Endothelial cell (in vitro differentiated cells): ENCODE results near the gene CDK16. TPM values are rescaled to one million over a fixed set of nuclear protein-coding genes. Genes with fewer than 3 reads are reported as not detected.

Source experiments
- DNase-seq: peaks from one replicate; pipeline ENCODE4 v3.0.0; 2021; ENCODE audit warnings: low spot score
- H3K27ac Mint-ChIP-seq: one replicate; pipeline ENCODE4 v1.8.0; 2021; ENCODE audit warnings: mixed read lengths, inconsistent platforms; ENCODE audit not compliant: unreplicated experiment
- H3K27me3 Mint-ChIP-seq: one replicate; pipeline ENCODE4 v1.8.0; 2021; ENCODE audit warnings: mild to moderate bottlenecking, moderate library complexity, mixed read lengths, inconsistent platforms; ENCODE audit not compliant: unreplicated experiment
- H3K36me3 Mint-ChIP-seq: one replicate; pipeline ENCODE4 v1.8.0; 2021; ENCODE audit warnings: mild to moderate bottlenecking, low read depth, mixed read lengths, inconsistent platforms; ENCODE audit not compliant: unreplicated experiment
- H3K4me1 Mint-ChIP-seq: one replicate; pipeline ENCODE4 v1.8.0; 2021; ENCODE audit warnings: mild to moderate bottlenecking, mixed read lengths, inconsistent platforms; ENCODE audit not compliant: unreplicated experiment
- H3K4me3 Mint-ChIP-seq: one replicate; pipeline ENCODE4 v1.8.0; 2021; ENCODE audit warnings: mild to moderate bottlenecking, mixed read lengths, inconsistent platforms; ENCODE audit not compliant: unreplicated experiment
- H3K9me3 Mint-ChIP-seq: one replicate; pipeline ENCODE4 v1.8.0; 2021; ENCODE audit warnings: mixed read lengths, inconsistent platforms; ENCODE audit not compliant: unreplicated experiment
- total RNA-seq: library from RNA; stranded (reverse); fragmentation: NEBNext Ultra II Directional; extraction: Animal tissue kit (Norgen Biotek cat#: 25700); gene quantifications from one replicate; pipeline ENCODE4 v1.2.1, GENCODE V29; 2021; ENCODE audit not compliant: unreplicated experiment
- TF ChIP-seq, protein P1 (sequence below): fragments of 200-600 bp; sonication (generic); IDR thresholded peaks from one replicate; pipeline ENCODE4 v1.5.0; 2021; ENCODE audit warnings: antibody characterized with exemption; ENCODE audit not compliant: unreplicated experiment

CDK16 gene
- total RNA-seq, 1 donor from 2014 or later: 103 TPM

DNA sequence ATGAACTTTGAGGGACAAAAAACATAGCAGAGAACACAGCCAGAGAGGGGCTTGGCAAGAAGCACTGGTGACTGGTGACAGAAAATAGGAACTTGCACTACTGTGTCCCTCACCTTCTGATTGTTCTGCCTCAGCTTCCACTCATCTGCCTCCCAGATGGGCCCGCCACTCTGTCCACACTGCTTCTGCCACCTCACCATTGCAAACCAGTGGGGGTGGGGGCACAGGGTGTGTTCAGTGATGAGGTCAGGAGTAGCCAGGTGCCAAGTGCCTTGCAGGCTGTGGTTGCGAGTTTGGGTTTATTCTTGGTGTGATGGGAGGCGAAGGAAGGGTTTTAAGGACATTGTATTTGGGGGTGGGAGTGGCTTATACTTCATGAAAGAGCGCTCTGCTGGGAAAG is 34.0 kb upstream of the CDK16 start:
- Mint-ChIP-seq H3K4me3 (no peak overlapping the region), H3K9me3 (no peaks in the 10 kb centered on the region), H3K36me3 (peaks cover 8% of the 10 kb centered on the region), H3K27ac (no peak overlapping the region), H3K27me3 (peaks cover 3% of the 10 kb centered on the region), H3K4me1 (no peaks in the 10 kb centered on the region)
- TF ChIP-seq, protein P1, sequence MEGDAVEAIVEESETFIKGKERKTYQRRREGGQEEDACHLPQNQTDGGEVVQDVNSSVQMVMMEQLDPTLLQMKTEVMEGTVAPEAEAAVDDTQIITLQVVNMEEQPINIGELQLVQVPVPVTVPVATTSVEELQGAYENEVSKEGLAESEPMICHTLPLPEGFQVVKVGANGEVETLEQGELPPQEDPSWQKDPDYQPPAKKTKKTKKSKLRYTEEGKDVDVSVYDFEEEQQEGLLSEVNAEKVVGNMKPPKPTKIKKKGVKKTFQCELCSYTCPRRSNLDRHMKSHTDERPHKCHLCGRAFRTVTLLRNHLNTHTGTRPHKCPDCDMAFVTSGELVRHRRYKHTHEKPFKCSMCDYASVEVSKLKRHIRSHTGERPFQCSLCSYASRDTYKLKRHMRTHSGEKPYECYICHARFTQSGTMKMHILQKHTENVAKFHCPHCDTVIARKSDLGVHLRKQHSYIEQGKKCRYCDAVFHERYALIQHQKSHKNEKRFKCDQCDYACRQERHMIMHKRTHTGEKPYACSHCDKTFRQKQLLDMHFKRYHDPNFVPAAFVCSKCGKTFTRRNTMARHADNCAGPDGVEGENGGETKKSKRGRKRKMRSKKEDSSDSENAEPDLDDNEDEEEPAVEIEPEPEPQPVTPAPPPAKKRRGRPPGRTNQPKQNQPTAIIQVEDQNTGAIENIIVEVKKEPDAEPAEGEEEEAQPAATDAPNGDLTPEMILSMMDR: no peak
- no peak for DNase-seq

DNA sequence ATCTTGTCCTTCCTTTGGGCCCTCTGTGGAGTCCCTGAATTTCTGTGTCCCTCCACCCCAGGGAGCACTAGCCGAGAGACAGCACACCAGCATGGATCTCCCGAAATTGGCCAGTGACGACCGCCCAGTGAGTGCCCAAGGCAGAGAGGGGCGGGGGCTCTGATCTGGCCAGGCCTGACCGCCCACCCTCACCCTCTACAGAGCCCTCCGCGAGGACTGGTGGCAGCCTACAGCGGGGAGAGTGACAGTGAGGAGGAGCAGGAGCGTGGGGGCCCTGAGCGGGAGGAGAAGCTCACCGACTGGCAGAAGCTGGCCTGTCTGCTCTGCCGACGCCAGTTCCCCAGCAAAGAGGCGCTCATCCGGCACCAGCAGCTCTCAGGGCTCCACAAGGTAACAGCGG is 33.2 kb upstream of the CDK16 start:
- H3K4me3 Mint-ChIP-seq: no peak overlapping the region
- no peaks in the 10 kb centered on the region for H3K9me3 Mint-ChIP-seq
- TF ChIP-seq, protein P1: no peak
- no peak overlapping the region for H3K27ac Mint-ChIP-seq
- H3K36me3 Mint-ChIP-seq: peaks cover 8% of the 10 kb centered on the region
- DNase-seq: no peak
- H3K27me3 Mint-ChIP-seq: peaks cover 3% of the 10 kb centered on the region
- H3K4me1 Mint-ChIP-seq: no peaks in the 10 kb centered on the region

DNA sequence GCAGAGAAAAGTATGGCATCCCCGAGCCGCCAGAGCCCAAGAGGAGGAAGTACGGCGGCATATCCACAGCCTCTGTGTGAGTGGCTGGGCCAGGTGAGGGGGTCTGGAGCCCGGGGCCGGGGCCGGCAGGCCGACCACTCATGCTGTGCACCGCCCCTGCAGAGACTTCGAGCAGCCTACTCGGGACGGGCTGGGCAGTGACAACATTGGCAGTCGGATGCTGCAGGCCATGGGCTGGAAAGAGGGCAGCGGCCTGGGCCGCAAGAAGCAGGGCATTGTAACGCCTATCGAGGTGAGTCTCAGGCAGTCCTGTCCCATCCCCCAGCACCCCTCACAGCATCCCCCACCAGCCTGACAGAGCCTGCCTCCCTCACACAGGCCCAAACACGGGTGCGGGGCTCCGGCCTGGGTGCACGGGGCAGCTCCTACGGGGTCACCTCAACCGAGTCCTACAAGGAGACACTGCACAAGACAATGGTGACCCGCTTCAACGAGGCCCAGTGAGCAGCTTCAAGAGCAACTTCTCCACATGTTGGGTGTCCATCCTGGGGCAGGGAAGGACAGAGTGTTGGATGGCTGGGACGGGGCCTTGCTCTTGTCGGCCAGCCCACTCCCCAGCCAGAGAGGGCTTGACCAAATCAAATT is 32.3 kb upstream of the CDK16 start:
- no peak for DNase-seq
- Mint-ChIP-seq H3K36me3 (peaks cover 8% of the 10 kb centered on the region), H3K27ac (no peak overlapping the region), H3K9me3 (no peaks in the 10 kb centered on the region), H3K27me3 (no peaks in the 10 kb centered on the region), H3K4me3 (no peak overlapping the region), H3K4me1 (no peaks in the 10 kb centered on the region)
- TF ChIP-seq, protein P1: no peak

DNA sequence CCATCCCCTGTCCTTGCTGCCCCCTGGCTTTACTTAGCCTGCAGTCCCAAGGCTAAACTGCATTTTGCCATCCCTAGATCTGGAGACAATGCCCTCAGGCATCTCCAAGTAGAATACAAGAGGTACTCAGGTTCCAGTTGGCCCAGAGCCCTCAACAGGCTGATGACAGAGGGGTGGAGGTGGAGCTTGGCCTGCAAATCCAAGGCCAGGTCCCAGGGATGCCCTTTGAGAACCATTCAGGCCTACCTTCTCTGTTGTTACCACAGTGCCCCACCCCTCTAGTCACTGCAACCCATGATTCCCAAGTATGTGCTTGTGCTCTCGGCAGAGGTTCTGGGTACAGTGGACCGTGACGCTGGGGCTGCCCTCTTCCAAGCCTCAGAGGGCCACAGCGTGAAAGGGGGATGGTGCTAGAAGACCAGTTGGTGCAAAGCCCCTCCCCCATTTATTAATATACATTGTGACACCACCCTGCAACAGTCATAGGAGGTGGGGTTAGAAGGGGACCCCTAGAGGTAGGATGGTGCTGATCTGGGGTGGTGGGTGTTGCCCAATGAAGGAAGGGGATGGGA is 31.3 kb upstream of the CDK16 start:
- Mint-ChIP-seq H3K36me3 (peaks cover 8% of the 10 kb centered on the region), H3K27me3 (no peaks in the 10 kb centered on the region), H3K9me3 (no peaks in the 10 kb centered on the region), H3K4me3 (no peak overlapping the region), H3K4me1 (no peaks in the 10 kb centered on the region), H3K27ac (no peak overlapping the region)
- TF ChIP-seq, protein P1: no peak
- DNase-seq: no peak

DNA sequence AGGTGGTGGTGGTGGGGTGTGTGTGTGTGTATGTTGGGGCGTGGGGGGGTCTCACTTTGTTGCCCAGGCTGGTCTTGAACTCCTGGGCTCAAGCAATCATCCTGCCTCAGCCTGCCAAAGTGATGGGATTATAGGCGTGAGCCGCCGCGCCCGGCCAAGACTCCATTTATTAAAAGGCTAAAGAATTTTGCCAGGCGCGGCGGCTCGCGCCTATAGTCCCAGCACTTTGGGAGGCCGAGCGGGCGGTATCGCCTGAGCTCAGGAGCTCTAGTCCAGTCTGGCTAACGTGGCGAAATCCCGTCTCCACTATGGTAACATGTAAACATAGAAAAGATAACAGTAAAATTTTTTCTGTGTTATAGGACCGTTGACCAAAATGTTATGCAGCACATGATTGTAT is 28.6 kb upstream of the CDK16 start:
- TF ChIP-seq, protein P1: no peak
- no peak for DNase-seq
- H3K4me1 Mint-ChIP-seq: peaks cover 4% of the 10 kb centered on the region
- peaks cover 2% of the 10 kb centered on the region for H3K36me3 Mint-ChIP-seq
- no peaks in the 10 kb centered on the region for H3K9me3 Mint-ChIP-seq
- H3K27me3 Mint-ChIP-seq: peaks cover 5% of the 10 kb centered on the region
- no peak overlapping the region for H3K27ac Mint-ChIP-seq
- no peak overlapping the region for H3K4me3 Mint-ChIP-seq
